ENCODE measurements around the gene SLC16A10. TPM values are rescaled to one million over a fixed set of nuclear protein-coding genes. Genes with fewer than 3 reads are reported as not detected.

The SLC16A10 gene
- total and polyA plus RNA-seq, 2 of the 13 experiments (the other 11 are each of a cell fraction or from before 2014, with no cell fraction given), result 8.2 to 20.1 TPM

DNA sequence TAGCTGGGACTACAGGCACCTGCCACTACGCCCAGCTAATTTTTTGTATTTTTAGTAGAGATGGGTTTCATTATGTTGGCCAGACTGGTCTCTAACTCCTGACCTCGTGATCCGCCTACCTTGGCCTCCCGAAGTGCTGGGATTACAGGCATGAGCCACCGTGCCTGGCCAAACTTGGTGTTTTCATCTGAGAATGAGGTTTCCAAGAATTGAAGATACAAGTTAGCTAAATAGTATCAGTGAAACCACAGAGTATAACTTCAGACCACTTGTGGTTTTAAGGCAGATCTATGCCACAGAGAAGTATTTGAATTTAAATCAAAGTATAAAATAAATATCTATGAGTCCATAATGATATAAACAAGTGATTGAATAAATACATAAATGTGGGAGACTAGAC lies 70.1 kb downstream of the SLC16A10 start (continued):
- TF ChIP-seq, protein P1, sequence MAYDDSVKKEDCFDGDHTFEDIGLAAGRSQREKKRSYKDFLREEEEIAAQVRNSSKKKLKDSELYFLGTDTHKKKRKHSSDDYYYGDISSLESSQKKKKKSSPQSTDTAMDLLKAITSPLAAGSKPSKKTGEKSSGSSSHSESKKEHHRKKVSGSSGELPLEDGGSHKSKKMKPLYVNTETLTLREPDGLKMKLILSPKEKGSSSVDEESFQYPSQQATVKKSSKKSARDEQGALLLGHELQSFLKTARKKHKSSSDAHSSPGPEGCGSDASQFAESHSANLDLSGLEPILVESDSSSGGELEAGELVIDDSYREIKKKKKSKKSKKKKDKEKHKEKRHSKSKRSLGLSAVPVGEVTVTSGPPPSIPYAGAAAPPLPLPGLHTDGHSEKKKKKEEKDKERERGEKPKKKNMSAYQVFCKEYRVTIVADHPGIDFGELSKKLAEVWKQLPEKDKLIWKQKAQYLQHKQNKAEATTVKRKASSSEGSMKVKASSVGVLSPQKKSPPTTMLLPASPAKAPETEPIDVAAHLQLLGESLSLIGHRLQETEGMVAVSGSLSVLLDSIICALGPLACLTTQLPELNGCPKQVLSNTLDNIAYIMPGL (CRISPR knock-in tag; IDR thresholded peaks at IDR 0.05; ENCODE audit: borderline replicate concordance in 1 of 2, low read depth in 1 of 2), result no peak
- TF ChIP-seq ATF1 (CRISPR knock-in tag; IDR thresholded peaks at IDR 0.05), result no peak
- TF ChIP-seq, protein P2, sequence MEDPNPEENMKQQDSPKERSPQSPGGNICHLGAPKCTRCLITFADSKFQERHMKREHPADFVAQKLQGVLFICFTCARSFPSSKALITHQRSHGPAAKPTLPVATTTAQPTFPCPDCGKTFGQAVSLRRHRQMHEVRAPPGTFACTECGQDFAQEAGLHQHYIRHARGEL (CRISPR knock-in tag; IDR thresholded peaks at IDR 0.05), result no peak
- no peak for TF ChIP-seq PRMT3 (CRISPR knock-in tag; IDR thresholded peaks at IDR 0.05; ENCODE audit: borderline replicate concordance, low read depth)
- TF ChIP-seq, protein P3, sequence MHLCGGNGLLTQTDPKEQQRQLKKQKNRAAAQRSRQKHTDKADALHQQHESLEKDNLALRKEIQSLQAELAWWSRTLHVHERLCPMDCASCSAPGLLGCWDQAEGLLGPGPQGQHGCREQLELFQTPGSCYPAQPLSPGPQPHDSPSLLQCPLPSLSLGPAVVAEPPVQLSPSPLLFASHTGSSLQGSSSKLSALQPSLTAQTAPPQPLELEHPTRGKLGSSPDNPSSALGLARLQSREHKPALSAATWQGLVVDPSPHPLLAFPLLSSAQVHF (CRISPR knock-in tag; IDR thresholded peaks at IDR 0.05), result no peak
- TF ChIP-seq, protein P4, sequence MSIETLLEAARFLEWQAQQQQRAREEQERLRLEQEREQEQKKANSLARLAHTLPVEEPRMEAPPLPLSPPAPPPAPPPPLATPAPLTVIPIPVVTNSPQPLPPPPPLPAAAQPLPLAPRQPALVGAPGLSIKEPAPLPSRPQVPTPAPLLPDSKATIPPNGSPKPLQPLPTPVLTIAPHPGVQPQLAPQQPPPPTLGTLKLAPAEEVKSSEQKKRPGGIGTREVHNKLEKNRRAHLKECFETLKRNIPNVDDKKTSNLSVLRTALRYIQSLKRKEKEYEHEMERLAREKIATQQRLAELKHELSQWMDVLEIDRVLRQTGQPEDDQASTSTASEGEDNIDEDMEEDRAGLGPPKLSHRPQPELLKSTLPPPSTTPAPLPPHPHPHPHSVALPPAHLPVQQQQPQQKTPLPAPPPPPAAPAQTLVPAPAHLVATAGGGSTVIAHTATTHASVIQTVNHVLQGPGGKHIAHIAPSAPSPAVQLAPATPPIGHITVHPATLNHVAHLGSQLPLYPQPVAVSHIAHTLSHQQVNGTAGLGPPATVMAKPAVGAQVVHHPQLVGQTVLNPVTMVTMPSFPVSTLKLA (IDR thresholded peaks at IDR 0.05), result no peak
- TF ChIP-seq, protein P5, sequence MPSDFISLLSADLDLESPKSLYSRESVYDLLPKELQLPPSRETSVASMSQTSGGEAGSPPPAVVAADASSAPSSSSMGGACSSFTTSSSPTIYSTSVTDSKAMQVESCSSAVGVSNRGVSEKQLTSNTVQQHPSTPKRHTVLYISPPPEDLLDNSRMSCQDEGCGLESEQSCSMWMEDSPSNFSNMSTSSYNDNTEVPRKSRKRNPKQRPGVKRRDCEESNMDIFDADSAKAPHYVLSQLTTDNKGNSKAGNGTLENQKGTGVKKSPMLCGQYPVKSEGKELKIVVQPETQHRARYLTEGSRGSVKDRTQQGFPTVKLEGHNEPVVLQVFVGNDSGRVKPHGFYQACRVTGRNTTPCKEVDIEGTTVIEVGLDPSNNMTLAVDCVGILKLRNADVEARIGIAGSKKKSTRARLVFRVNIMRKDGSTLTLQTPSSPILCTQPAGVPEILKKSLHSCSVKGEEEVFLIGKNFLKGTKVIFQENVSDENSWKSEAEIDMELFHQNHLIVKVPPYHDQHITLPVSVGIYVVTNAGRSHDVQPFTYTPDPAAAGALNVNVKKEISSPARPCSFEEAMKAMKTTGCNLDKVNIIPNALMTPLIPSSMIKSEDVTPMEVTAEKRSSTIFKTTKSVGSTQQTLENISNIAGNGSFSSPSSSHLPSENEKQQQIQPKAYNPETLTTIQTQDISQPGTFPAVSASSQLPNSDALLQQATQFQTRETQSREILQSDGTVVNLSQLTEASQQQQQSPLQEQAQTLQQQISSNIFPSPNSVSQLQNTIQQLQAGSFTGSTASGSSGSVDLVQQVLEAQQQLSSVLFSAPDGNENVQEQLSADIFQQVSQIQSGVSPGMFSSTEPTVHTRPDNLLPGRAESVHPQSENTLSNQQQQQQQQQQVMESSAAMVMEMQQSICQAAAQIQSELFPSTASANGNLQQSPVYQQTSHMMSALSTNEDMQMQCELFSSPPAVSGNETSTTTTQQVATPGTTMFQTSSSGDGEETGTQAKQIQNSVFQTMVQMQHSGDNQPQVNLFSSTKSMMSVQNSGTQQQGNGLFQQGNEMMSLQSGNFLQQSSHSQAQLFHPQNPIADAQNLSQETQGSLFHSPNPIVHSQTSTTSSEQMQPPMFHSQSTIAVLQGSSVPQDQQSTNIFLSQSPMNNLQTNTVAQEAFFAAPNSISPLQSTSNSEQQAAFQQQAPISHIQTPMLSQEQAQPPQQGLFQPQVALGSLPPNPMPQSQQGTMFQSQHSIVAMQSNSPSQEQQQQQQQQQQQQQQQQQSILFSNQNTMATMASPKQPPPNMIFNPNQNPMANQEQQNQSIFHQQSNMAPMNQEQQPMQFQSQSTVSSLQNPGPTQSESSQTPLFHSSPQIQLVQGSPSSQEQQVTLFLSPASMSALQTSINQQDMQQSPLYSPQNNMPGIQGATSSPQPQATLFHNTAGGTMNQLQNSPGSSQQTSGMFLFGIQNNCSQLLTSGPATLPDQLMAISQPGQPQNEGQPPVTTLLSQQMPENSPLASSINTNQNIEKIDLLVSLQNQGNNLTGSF (CRISPR knock-in tag; IDR thresholded peaks at IDR 0.05), result no peak
- TF ChIP-seq SKI (IDR thresholded peaks at IDR 0.05; ENCODE audit: partially characterized antibody), result no peak
